Ishikawa (cell line): Measurements from ENCODE around the gene ZGPAT.

Experiments
- CEBPB ChIP-seq: IDR thresholded peaks from 2 replicates; pipeline ENCODE4 v1.6.1; 2012
- CREB1 ChIP-seq: IDR thresholded peaks from 2 replicates; pipeline ENCODE4 v1.6.1; 2012; ENCODE audit warnings: low read depth
- EGR1 ChIP-seq: IDR thresholded peaks from 2 replicates; pipeline ENCODE4 v1.6.1; 2012
- EP300 ChIP-seq: IDR thresholded peaks from 2 replicates; pipeline ENCODE4 v1.6.1; 2012; ENCODE audit warnings: borderline replicate concordance
- FOXM1 ChIP-seq: IDR thresholded peaks from 2 replicates; pipeline ENCODE4 v1.6.1; 2012; ENCODE audit warnings: low read depth, borderline replicate concordance
- NFIC ChIP-seq: IDR thresholded peaks from 2 replicates; pipeline ENCODE4 v1.6.1; 2012
- RAD21 ChIP-seq: IDR thresholded peaks from 2 replicates; pipeline ENCODE4 v1.6.1; 2012; ENCODE audit warnings: low read depth
- TAF1 ChIP-seq: IDR thresholded peaks from 2 replicates; pipeline ENCODE4 v1.6.1; 2012; ENCODE audit warnings: low read depth, mild to moderate bottlenecking
- TCF12 ChIP-seq: IDR thresholded peaks from 2 replicates; pipeline ENCODE4 v1.6.1; 2012; ENCODE audit warnings: low read depth
- TEAD4 ChIP-seq: IDR thresholded peaks from 2 replicates; pipeline ENCODE4 v1.6.1; 2012
- YY1 ChIP-seq: IDR thresholded peaks from 2 replicates; pipeline ENCODE4 v1.6.1; 2012; ENCODE audit warnings: low read depth
- ZBTB7A ChIP-seq: IDR thresholded peaks from 2 replicates; pipeline ENCODE4 v1.6.1; 2012; ENCODE audit warnings: low read depth
- TF ChIP-seq, protein P1 (sequence below): IDR thresholded peaks from 2 replicates; pipeline ENCODE4 v1.6.1; 2012
- TF ChIP-seq, protein P2 (sequence below): IDR thresholded peaks from 2 replicates; pipeline ENCODE4 v1.6.1; 2012
- TF ChIP-seq, protein P3 (sequence below): IDR thresholded peaks from 2 replicates; pipeline ENCODE4 v1.6.1; 2012; ENCODE audit warnings: low read depth, mild to moderate bottlenecking

The ZGPAT gene

DNA sequence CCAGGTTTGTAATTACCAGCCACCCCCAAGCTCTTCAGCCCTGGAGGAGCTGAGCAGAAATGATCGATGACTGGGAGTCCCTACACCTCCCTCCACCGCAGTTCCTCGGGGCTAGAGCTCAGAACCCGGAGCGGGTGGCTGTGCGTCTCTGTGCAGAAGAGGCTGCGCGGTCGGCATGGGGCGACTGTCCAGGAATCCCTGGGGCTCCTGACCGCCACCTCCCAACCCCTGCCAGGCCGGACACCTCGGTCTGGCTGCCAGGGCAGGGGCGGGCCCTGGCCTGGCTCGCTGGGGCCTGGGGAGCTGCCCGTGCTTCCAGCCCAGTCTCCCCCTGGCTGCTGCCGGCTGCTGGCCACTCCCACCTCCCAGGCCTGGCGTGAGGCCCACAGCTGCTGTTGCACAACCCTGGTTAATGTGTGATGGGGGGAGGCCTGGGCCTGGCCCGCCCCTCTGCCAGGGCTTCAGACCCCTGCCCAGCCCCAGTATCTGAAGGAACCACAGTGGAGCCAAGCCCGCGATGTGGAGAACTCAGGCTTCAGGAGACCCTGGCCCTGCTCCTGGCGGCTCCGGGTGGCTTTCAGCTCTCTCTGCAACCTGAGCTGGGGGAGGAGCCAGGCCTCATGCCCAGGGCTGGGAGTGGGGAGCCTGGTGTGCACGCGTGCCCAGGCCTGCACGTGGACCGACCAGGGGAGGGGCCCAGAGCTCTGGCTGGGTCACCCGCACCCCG lies 33.0 kb downstream of the ZGPAT start:
- TF ChIP-seq TCF12 (no peak; the same call in 1 of the 2 replicates), TEAD4 (peak; percentile 45), ZBTB7A (no peak; the same call in none of the 2 replicates), YY1 (peak; percentile 57; the same call in 1 of the 2 replicates), FOXM1 (no peak), TAF1 (peak; percentile 63; the same call in 1 of the 2 replicates), CEBPB (peak; percentile 99), EGR1 (no peak), EP300 (no peak; the same call in none of the 2 replicates), NFIC (peak; percentile 88), RAD21 (peak; percentile 10; the same call in 1 of the 2 replicates), CREB1 (no peak; the same call in 1 of the 2 replicates)
- TF ChIP-seq, protein P1, sequence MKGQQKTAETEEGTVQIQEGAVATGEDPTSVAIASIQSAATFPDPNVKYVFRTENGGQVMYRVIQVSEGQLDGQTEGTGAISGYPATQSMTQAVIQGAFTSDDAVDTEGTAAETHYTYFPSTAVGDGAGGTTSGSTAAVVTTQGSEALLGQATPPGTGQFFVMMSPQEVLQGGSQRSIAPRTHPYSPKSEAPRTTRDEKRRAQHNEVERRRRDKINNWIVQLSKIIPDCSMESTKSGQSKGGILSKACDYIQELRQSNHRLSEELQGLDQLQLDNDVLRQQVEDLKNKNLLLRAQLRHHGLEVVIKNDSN, result peak; percentile 82
- TF ChIP-seq, protein P2, sequence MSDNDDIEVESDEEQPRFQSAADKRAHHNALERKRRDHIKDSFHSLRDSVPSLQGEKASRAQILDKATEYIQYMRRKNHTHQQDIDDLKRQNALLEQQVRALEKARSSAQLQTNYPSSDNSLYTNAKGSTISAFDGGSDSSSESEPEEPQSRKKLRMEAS, result peak; percentile 94
- TF ChIP-seq, protein P3, sequence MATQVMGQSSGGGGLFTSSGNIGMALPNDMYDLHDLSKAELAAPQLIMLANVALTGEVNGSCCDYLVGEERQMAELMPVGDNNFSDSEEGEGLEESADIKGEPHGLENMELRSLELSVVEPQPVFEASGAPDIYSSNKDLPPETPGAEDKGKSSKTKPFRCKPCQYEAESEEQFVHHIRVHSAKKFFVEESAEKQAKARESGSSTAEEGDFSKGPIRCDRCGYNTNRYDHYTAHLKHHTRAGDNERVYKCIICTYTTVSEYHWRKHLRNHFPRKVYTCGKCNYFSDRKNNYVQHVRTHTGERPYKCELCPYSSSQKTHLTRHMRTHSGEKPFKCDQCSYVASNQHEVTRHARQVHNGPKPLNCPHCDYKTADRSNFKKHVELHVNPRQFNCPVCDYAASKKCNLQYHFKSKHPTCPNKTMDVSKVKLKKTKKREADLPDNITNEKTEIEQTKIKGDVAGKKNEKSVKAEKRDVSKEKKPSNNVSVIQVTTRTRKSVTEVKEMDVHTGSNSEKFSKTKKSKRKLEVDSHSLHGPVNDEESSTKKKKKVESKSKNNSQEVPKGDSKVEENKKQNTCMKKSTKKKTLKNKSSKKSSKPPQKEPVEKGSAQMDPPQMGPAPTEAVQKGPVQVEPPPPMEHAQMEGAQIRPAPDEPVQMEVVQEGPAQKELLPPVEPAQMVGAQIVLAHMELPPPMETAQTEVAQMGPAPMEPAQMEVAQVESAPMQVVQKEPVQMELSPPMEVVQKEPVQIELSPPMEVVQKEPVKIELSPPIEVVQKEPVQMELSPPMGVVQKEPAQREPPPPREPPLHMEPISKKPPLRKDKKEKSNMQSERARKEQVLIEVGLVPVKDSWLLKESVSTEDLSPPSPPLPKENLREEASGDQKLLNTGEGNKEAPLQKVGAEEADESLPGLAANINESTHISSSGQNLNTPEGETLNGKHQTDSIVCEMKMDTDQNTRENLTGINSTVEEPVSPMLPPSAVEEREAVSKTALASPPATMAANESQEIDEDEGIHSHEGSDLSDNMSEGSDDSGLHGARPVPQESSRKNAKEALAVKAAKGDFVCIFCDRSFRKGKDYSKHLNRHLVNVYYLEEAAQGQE, result no peak

DNA sequence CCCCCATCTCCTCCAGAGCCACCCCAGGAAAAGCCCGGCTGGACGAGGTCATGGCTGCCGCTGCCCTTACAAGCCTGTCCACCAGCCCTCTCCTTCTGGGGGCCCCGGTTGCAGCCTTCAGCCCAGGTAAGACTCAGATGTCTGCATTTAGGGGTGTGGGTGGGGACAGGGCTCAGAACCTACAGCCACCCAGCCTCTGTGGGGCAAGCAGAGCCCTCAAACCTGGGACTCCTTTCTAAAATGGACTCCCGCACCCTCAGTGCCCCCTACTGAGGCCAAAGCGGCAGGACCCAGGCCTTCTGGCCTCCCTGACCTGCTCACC lies 33.5 kb downstream of the ZGPAT start:
- TF ChIP-seq FOXM1 (no peak), NFIC (no peak), EGR1 (no peak), CREB1 (no peak)
- TF ChIP-seq, protein P3, result no peak

DNA sequence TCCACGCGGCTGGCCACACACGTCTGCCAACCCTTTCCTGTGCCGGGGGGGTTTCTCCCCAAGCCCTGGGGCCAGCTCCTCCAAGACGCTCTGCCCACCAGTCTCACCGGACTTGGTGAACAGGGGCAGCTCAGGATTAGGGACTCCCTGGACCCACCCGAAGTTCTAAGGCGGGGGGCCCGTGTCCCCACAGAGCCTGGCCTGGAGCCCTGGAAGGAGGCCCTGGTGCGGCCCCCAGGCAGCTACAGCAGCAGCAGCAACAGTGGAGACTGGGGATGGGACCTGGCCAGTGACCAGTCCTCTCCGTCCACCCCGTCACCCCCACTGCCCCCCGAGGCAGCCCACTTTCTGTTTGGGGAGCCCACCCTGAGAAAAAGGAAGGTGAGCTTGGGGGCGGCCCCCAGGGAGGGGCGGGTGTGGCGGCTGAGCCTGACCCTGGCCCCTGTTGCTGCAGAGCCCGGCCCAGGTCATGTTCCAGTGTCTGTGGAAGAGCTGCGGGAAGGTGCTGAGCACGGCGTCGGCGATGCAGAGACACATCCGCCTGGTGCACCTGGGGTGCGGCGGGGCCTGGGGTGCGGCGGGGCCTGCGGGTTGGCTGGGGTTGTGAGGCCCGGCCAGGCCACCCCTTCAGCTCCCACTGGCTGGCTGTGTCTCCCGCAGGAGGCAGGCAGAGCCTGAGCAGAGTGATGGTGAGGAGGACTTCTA lies 34.0 kb downstream of the ZGPAT start:
- TF ChIP-seq CEBPB (no peak), ZBTB7A (no peak), CREB1 (no peak), EGR1 (no peak), RAD21 (no peak), TCF12 (no peak), TEAD4 (no peak), EP300 (no peak), YY1 (no peak), NFIC (no peak), TAF1 (no peak), FOXM1 (no peak)
- TF ChIP-seq, protein P2, result no peak
- TF ChIP-seq, protein P3, result no peak
- TF ChIP-seq, protein P1, result no peak
